HEK293 (cell line): ENCODE measurements around the gene SPINT2.
A peak's percentile ranks its signal among the peaks of the same experiment; 100 is the strongest.

Source experiments
- GLI2 ChIP-seq: fragments of 450-650 bp; formaldehyde crosslinking; IDR thresholded peaks from 2 replicates; pipeline ENCODE4; 2017; ENCODE audit warnings: missing biosample characterization, missing genetic modification characterization, low read depth, borderline replicate concordance
- KLF1 ChIP-seq: fragments of 450-650 bp; formaldehyde crosslinking; IDR thresholded peaks from 2 replicates; pipeline ENCODE4 v1.5.1; 2016; ENCODE audit warnings: missing biosample characterization, missing genetic modification characterization
- KLF9 ChIP-seq: fragments of 450-650 bp; formaldehyde crosslinking; IDR thresholded peaks from 2 replicates; pipeline ENCODE4 v1.5.1; 2016; ENCODE audit warnings: missing biosample characterization, missing genetic modification characterization, low read depth
- PATZ1 ChIP-seq: fragments of 450-650 bp; formaldehyde crosslinking; IDR thresholded peaks from 2 replicates; pipeline ENCODE4 v1.5.1; 2016; ENCODE audit warnings: missing biosample characterization, missing genetic modification characterization
- SALL2 ChIP-seq: fragments of 450-650 bp; formaldehyde crosslinking; IDR thresholded peaks from 2 replicates; pipeline ENCODE4 v1.5.0; 2017; ENCODE audit warnings: missing biosample characterization, mild to moderate bottlenecking, missing genetic modification characterization, borderline replicate concordance
- SP7 ChIP-seq: fragments of 450-650 bp; formaldehyde crosslinking; IDR thresholded peaks from 2 replicates; pipeline ENCODE4 v1.5.1; 2016; ENCODE audit warnings: missing biosample characterization, missing genetic modification characterization
- YY2 ChIP-seq: fragments of 450-650 bp; formaldehyde crosslinking; IDR thresholded peaks from 2 replicates; pipeline ENCODE4 v1.5.1; 2016; ENCODE audit warnings: missing biosample characterization, missing genetic modification characterization
- ZBTB20 ChIP-seq: fragments of 450-650 bp; formaldehyde crosslinking; IDR thresholded peaks from 2 replicates; pipeline ENCODE4 v1.5.1; 2016; ENCODE audit warnings: missing biosample characterization, missing genetic modification characterization
- ZBTB26 ChIP-seq: fragments of 450-650 bp; formaldehyde crosslinking; optimal IDR thresholded peaks from 2 replicates; pipeline ENCODE3; 2016; ENCODE audit warnings: missing biosample characterization, mild to moderate bottlenecking, missing genetic modification characterization
- ZFHX2 ChIP-seq: fragments of 450-650 bp; formaldehyde crosslinking; conservative IDR thresholded peaks from 2 replicates; pipeline ENCODE4 v1.5.1; 2016; ENCODE audit warnings: missing biosample characterization, missing genetic modification characterization
- ZFP3 ChIP-seq: fragments of 450-650 bp; formaldehyde crosslinking; IDR thresholded peaks from 2 replicates; pipeline ENCODE4 v1.5.1; 2016; ENCODE audit warnings: low read depth, missing biosample characterization, missing genetic modification characterization
- ZNF175 ChIP-seq: fragments of 450-650 bp; formaldehyde crosslinking; IDR thresholded peaks from 2 replicates; pipeline ENCODE4 v1.5.1; 2016; ENCODE audit warnings: missing biosample characterization, missing genetic modification characterization
- ZNF214 ChIP-seq: fragments of 450-650 bp; formaldehyde crosslinking; IDR thresholded peaks from 2 replicates; pipeline ENCODE4 v1.5.1; 2017; ENCODE audit warnings: missing biosample characterization, mild to moderate bottlenecking, missing genetic modification characterization, borderline replicate concordance
- ZNF23 ChIP-seq: fragments of 450-650 bp; formaldehyde crosslinking; IDR thresholded peaks from 2 replicates; pipeline ENCODE4 v1.5.1; 2016; ENCODE audit warnings: missing biosample characterization, missing genetic modification characterization, borderline replicate concordance
- ZNF354C ChIP-seq: fragments of 450-650 bp; formaldehyde crosslinking; IDR thresholded peaks from 2 replicates; pipeline ENCODE4 v1.5.1; 2016; ENCODE audit warnings: missing biosample characterization, missing genetic modification characterization, low read depth, borderline replicate concordance
- ZNF426 ChIP-seq: fragments of 450-650 bp; formaldehyde crosslinking; IDR thresholded peaks from 2 replicates; pipeline ENCODE4 v1.5.1; 2017; ENCODE audit warnings: missing biosample characterization, missing genetic modification characterization, mild to moderate bottlenecking, inconsistent platforms, moderate library complexity
- ZNF473 ChIP-seq: fragments of 450-650 bp; formaldehyde crosslinking; IDR thresholded peaks from 2 replicates; pipeline ENCODE4 v1.5.1; 2017; ENCODE audit warnings: missing biosample characterization, missing genetic modification characterization
- ZNF514 ChIP-seq: fragments of 450-650 bp; formaldehyde crosslinking; IDR thresholded peaks from 2 replicates; pipeline ENCODE4 v1.5.1; 2016; ENCODE audit warnings: missing biosample characterization, missing genetic modification characterization
- ZNF518A ChIP-seq: fragments of 450-650 bp; formaldehyde crosslinking; conservative IDR thresholded peaks from 2 replicates; pipeline ENCODE4 v1.5.1; 2016; ENCODE audit warnings: low read depth, missing biosample characterization, missing genetic modification characterization
- ZNF548 ChIP-seq: fragments of 450-650 bp; formaldehyde crosslinking; IDR thresholded peaks from 2 replicates; pipeline ENCODE4 v1.5.1; 2016; ENCODE audit warnings: missing biosample characterization, missing genetic modification characterization
- ZNF555 ChIP-seq: fragments of 450-650 bp; formaldehyde crosslinking; conservative IDR thresholded peaks from 2 replicates; pipeline ENCODE4 v1.5.1; 2017; ENCODE audit warnings: missing biosample characterization, mild to moderate bottlenecking, missing genetic modification characterization, inconsistent platforms
- ZNF571 ChIP-seq: fragments of 450-650 bp; formaldehyde crosslinking; IDR thresholded peaks from 2 replicates; pipeline ENCODE4 v1.5.0; 2017; ENCODE audit warnings: missing biosample characterization, missing genetic modification characterization
- ZNF621 ChIP-seq: fragments of 450-650 bp; formaldehyde crosslinking; IDR thresholded peaks from 2 replicates; pipeline ENCODE4 v1.5.1; 2017; ENCODE audit warnings: missing biosample characterization, missing genetic modification characterization
- ZNF629 ChIP-seq: fragments of 450-650 bp; formaldehyde crosslinking; IDR thresholded peaks from 2 replicates; pipeline ENCODE4 v1.5.1; 2017; ENCODE audit warnings: missing biosample characterization, missing genetic modification characterization
- ZNF830 ChIP-seq: fragments of 450-650 bp; IDR thresholded peaks from 2 replicates; pipeline ENCODE4 v1.5.0; 2018; ENCODE audit warnings: missing biosample characterization, missing genetic modification characterization, low read depth, mild to moderate bottlenecking, moderate library complexity
- ZSCAN16 ChIP-seq: fragments of 450-650 bp; formaldehyde crosslinking; IDR thresholded peaks from 2 replicates; pipeline ENCODE4 v1.5.1; 2016; ENCODE audit warnings: missing biosample characterization, missing genetic modification characterization
- ZSCAN30 ChIP-seq: fragments of 450-650 bp; IDR thresholded peaks from 2 replicates; pipeline ENCODE4 v1.5.1; 2018; ENCODE audit warnings: missing biosample characterization, mild to moderate bottlenecking, missing genetic modification characterization, moderate library complexity
- TF ChIP-seq, protein P1 (sequence below): fragments of 450-650 bp; formaldehyde crosslinking; IDR thresholded peaks from 2 replicates; pipeline ENCODE4 v1.5.1; 2016; ENCODE audit warnings: missing biosample characterization, missing genetic modification characterization, low read depth
- TF ChIP-seq, protein P2 (sequence below): fragments of 450-650 bp; IDR thresholded peaks from 2 replicates; pipeline ENCODE4 v1.5.1; 2018; ENCODE audit warnings: missing biosample characterization, mild to moderate bottlenecking, missing genetic modification characterization

Gene SPINT2

DNA sequence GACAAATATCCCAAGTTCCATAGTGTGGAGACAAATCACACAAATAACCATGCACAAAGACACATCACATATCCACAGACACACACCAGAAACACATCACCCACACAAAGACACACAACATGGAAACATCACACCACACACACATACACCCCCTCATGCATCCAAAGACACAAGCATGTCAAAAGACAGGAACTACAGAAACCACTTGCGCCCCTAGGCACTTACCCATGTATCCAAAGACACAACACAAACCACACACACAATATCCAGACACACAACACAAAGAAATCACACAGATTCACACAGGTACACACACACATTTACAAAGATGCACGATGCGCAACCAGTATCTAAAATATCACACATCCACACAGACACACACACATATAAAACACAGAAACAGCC is 41.3 kb upstream of the SPINT2 start (continued):
- TF ChIP-seq ZNF621 (tag by site-specific recombination) (no peak), ZNF175 (tag by site-specific recombination) (no peak), ZFHX2 (tag by site-specific recombination) (peak; percentile 84), ZNF354C (tag by site-specific recombination) (no peak), ZNF514 (no peak), ZNF830 (no peak), ZNF473 (tag by site-specific recombination) (no peak), ZSCAN16 (tag by site-specific recombination) (no peak; the same call in 1 of the 2 replicates), ZNF571 (no peak), YY2 (no peak), ZBTB26 (no peak), ZNF426 (no peak), ZNF555 (tag by site-specific recombination) (no peak), PATZ1 (tag by site-specific recombination) (no peak), ZNF548 (no peak), KLF1 (tag by site-specific recombination) (no peak; the same call in 1 of the 2 replicates), ZSCAN30 (tag by site-specific recombination) (no peak), GLI2 (no peak), KLF9 (tag by site-specific recombination) (no peak), SP7 (tag by site-specific recombination) (no peak; the same call in 1 of the 2 replicates), ZNF214 (no peak), ZNF629 (tag by site-specific recombination) (no peak), ZNF23 (tag by site-specific recombination) (0 out of 2 replicates have a peak, but pooled peaks have one; percentile 31), ZBTB20 (peak; percentile 11; the same call in 1 of the 2 replicates), SALL2 (tag by site-specific recombination) (peak; percentile 45; the same call in 1 of the 2 replicates), ZFP3 (tag by site-specific recombination) (no peak), ZNF518A (tag by site-specific recombination) (no peak)
- TF ChIP-seq, protein P1, sequence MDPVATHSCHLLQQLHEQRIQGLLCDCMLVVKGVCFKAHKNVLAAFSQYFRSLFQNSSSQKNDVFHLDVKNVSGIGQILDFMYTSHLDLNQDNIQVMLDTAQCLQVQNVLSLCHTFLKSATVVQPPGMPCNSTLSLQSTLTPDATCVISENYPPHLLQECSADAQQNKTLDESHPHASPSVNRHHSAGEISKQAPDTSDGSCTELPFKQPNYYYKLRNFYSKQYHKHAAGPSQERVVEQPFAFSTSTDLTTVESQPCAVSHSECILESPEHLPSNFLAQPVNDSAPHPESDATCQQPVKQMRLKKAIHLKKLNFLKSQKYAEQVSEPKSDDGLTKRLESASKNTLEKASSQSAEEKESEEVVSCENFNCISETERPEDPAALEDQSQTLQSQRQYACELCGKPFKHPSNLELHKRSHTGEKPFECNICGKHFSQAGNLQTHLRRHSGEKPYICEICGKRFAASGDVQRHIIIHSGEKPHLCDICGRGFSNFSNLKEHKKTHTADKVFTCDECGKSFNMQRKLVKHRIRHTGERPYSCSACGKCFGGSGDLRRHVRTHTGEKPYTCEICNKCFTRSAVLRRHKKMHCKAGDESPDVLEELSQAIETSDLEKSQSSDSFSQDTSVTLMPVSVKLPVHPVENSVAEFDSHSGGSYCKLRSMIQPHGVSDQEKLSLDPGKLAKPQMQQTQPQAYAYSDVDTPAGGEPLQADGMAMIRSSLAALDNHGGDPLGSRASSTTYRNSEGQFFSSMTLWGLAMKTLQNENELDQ (tag by site-specific recombination): no peak
- TF ChIP-seq, protein P2, sequence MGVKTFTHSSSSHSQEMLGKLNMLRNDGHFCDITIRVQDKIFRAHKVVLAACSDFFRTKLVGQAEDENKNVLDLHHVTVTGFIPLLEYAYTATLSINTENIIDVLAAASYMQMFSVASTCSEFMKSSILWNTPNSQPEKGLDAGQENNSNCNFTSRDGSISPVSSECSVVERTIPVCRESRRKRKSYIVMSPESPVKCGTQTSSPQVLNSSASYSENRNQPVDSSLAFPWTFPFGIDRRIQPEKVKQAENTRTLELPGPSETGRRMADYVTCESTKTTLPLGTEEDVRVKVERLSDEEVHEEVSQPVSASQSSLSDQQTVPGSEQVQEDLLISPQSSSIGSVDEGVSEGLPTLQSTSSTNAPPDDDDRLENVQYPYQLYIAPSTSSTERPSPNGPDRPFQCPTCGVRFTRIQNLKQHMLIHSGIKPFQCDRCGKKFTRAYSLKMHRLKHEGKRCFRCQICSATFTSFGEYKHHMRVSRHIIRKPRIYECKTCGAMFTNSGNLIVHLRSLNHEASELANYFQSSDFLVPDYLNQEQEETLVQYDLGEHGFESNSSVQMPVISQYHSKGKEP (tag by site-specific recombination): no peak
